SU-DHL-6 (cell line): Measurements from ENCODE around the gene THRAP3.

Experiments used
- H2AFZ ChIP-seq: fragments of 200-600 bp; sonication (generic); 2 replicates; pipeline ENCODE4 v1.6.1; 2014; ENCODE audit warnings: low read depth, mild to moderate bottlenecking, moderate library complexity, mixed read lengths, antibody characterized with exemption, low read length; ENCODE audit not compliant: severe bottlenecking
- H3F3A ChIP-seq: fragments of 200-600 bp; shearing (Covaris generic); 2 replicates; pipeline ENCODE4 v1.6.0; 2016; ENCODE audit warnings: antibody characterized with exemption, mild to moderate bottlenecking; ENCODE audit not compliant: insufficient read depth
- H3K27ac ChIP-seq: fragments of 200-600 bp; sonication (generic); 2 replicates; pipeline ENCODE4 v1.5.1; 2016; ENCODE audit warnings: low read depth, mild to moderate bottlenecking, low read length, moderate library complexity, mixed read lengths
- H3K27me3 ChIP-seq: fragments of 200-600 bp; sonication (generic), shearing (Covaris generic); 2 replicates; pipeline ENCODE4 v1.6.0; 2014; ENCODE audit warnings: mild to moderate bottlenecking, low read length
- H3K36me3 ChIP-seq: fragments of 200-600 bp; sonication (generic); 2 replicates; pipeline ENCODE4 v1.6.1; 2014; ENCODE audit warnings: mild to moderate bottlenecking, low read length, mixed read lengths
- H3K4me2 ChIP-seq: fragments of 300-600, 200-600 bp; shearing (Covaris generic), sonication (generic); 2 replicates; pipeline ENCODE4 v1.6.0; 2014; ENCODE audit warnings: low read length, low read depth, mild to moderate bottlenecking; ENCODE audit not compliant: poor library complexity, severe bottlenecking
- H3K4me3 ChIP-seq: fragments of 200-600 bp; sonication (generic); 2 replicates; pipeline ENCODE4 v1.5.1; 2014; ENCODE audit warnings: antibody characterized with exemption, low read length, mild to moderate bottlenecking, mixed read lengths; ENCODE audit not compliant: insufficient read depth, poor library complexity, severe bottlenecking
- H3K79me2 ChIP-seq: fragments of 200-600 bp; sonication (generic); 2 replicates; pipeline ENCODE4 v1.6.1; 2014; ENCODE audit warnings: mild to moderate bottlenecking, low read length, moderate library complexity; ENCODE audit not compliant: insufficient read depth
- H3K9ac ChIP-seq: fragments of 200-600 bp; sonication (generic); 2 replicates; pipeline ENCODE4 v1.7.0; 2014; ENCODE audit warnings: mild to moderate bottlenecking, low read length
- H3K9me2 ChIP-seq: fragments of 200-600 bp; sonication (generic); replicated peaks from 2 replicates; pipeline ENCODE4 v1.6.1; 2014; ENCODE audit warnings: low read length; ENCODE audit not compliant: insufficient read depth
- H3K9me3 ChIP-seq: fragments of 200-600 bp; sonication (generic); 2 replicates; pipeline ENCODE4 v1.6.1; 2014; ENCODE audit warnings: low read length, mixed read lengths; ENCODE audit not compliant: insufficient read depth
- H4K20me1 ChIP-seq: fragments of 200-600 bp; sonication (generic); 2 replicates; pipeline ENCODE4 v1.6.1; 2014; ENCODE audit warnings: low read depth, mild to moderate bottlenecking, antibody characterized with exemption, low read length, moderate library complexity, mixed read lengths
- CTCF ChIP-seq: fragments of 200-600 bp; sonication (generic); IDR thresholded peaks from one replicate; pipeline ENCODE4 v1.5.1; 2017; ENCODE audit warnings: antibody characterized with exemption, mild to moderate bottlenecking, low read length, moderate library complexity; ENCODE audit not compliant: insufficient read depth, poor library complexity, severe bottlenecking
- EZH2phosphoT487 ChIP-seq: fragments of 200-600 bp; sonication (generic), shearing (Covaris generic); conservative IDR thresholded peaks from 2 replicates; pipeline ENCODE4 v1.6.1; 2018; ENCODE audit warnings: mild to moderate bottlenecking, antibody characterized with exemption, low read length, moderate library complexity, mixed read lengths

The THRAP3 gene

DNA sequence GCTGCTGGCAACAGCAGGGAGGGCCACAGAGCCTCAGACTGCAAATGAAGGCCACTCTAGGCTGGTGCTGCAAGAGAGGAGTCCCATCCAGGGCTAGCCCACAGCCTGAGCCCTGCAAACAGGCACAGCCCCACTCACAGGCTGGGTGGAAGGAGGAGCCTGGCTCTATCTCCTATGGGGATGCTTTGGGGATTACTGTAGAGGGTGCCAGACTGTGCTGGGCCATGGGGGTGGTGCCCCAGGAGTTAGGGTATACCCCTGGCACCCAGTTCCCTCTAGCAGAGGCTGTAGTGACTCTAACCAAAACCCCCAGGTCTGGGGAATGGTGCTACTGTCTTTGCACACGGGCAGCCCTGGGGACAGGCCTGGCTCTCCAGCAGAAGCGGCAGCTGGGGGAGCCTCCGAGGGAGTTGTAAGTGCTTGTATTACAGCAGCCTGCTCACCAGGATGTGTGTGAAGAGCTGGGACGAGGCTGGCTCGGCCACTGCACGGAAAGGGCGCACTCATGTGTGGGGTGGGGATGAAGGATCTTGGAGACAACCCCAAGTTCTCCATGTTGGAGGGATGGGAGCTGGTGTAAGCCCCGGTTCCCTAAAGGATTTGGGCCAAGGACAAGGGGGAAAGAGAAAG, 122.6 kb downstream of the THRAP3 start:
- no peak overlapping the region for H2AFZ ChIP-seq
- no peak overlapping the region for H3K27ac ChIP-seq
- no peak overlapping the region for H3K4me2 ChIP-seq
- no peaks in the 10 kb centered on the region for H3K9me3 ChIP-seq
- no peaks in the 10 kb centered on the region for H4K20me1 ChIP-seq
- H3K79me2 ChIP-seq, result no peaks in the 10 kb centered on the region
- H3K36me3 ChIP-seq, result no peaks in the 10 kb centered on the region
- H3F3A ChIP-seq, result no peaks in the 10 kb centered on the region
- no peaks in the 10 kb centered on the region for H3K9me2 ChIP-seq
- TF ChIP-seq CTCF (no peak), EZH2phosphoT487 (no peak)
- H3K9ac ChIP-seq, result no peak overlapping the region
- H3K27me3 ChIP-seq, result no peaks in the 10 kb centered on the region
- no peak overlapping the region for H3K4me3 ChIP-seq

- no peaks in the 10 kb centered on the region for H4K20me1 ChIP-seq
- H3F3A ChIP-seq, result no peaks in the 10 kb centered on the region
- no peaks in the 10 kb centered on the region for H3K36me3 ChIP-seq
- H3K9me2 ChIP-seq, result no peaks in the 10 kb centered on the region
- no peak overlapping the region for H3K9ac ChIP-seq
- no peaks in the 10 kb centered on the region for H3K79me2 ChIP-seq
- H3K4me2 ChIP-seq, result no peak overlapping the region
- no peak overlapping the region for H3K4me3 ChIP-seq
- H2AFZ ChIP-seq, result no peak overlapping the region
- TF ChIP-seq EZH2phosphoT487 (no peak), CTCF (no peak)
- no peaks in the 10 kb centered on the region for H3K9me3 ChIP-seq
- H3K27ac ChIP-seq, result no peak overlapping the region
- no peaks in the 10 kb centered on the region for H3K27me3 ChIP-seq
Observed at GRCh38 chr1:36349241-36349671, 125.0 kb downstream of the THRAP3 start.

DNA sequence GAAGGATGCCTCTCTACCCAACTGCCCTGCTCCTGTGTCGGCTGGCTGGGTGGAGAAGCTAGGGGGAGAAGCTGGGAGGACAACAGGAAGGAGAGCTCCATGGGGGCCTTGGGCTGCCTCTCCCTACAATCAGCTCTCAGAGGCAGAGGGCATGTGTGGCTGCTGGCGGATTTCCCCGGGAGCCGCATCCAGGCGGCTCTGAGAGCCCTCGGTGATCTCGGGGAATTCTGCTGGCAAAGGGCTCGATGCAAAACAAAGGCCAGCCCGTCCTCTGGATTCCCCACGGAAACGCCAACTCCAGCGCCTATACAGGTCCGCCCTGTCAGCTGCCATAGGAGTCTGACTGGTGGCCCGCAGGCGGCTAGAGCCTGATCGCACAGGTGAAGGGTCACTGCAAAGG, 125.6 kb downstream of the THRAP3 start:
- Histone ChIP-seq H4K20me1 (no peaks in the 10 kb centered on the region), H3K9me3 (no peaks in the 10 kb centered on the region), H3K9me2 (no peaks in the 10 kb centered on the region), H3F3A (no peaks in the 10 kb centered on the region), H2AFZ (no peak overlapping the region), H3K36me3 (no peaks in the 10 kb centered on the region), H3K27me3 (no peaks in the 10 kb centered on the region), H3K4me3 (no peak overlapping the region), H3K79me2 (no peaks in the 10 kb centered on the region), H3K4me2 (no peak overlapping the region), H3K27ac (no peak overlapping the region), H3K9ac (no peak overlapping the region)
- TF ChIP-seq CTCF (no peak), EZH2phosphoT487 (no peak)
